CD4-positive, alpha-beta T cell treated with Interleukin-2 at 100 ng/mL for 4 hours (primary cell): Measurements from ENCODE around the gene MYLK2.

Experiments
- DNase-seq: peaks from one replicate; pipeline ENCODE4 v3.0.0-alpha.2; 2020; ENCODE audit warnings: low spot score

Gene MYLK2

GRCh38 chr20:31856516-31856915, 37.4 kb downstream of the MYLK2 start:
- no peak for DNase-seq

- no peak for DNase-seq
Measured at GRCh38 chr20:31857861-31858759, 39.0 kb downstream of the MYLK2 start.

GRCh38 chr20:31858760-31859083, 39.6 kb downstream of the MYLK2 start:
- no peak for DNase-seq

- DNase-seq = no peak
Measured at GRCh38 chr20:31859266-31859997, 40.3 kb downstream of the MYLK2 start.

- DNase-seq = no peak
Measured at GRCh38 chr20:31859998-31860380, 40.8 kb downstream of the MYLK2 start.

GRCh38 chr20:31860390-31861134, 41.4 kb downstream of the MYLK2 start:
- DNase-seq = no peak

- DNase-seq = no peak
Measured at GRCh38 chr20:31861135-31861384, 41.9 kb downstream of the MYLK2 start.

- DNase-seq = peak; percentile 66
Measured at GRCh38 chr20:31861385-31862156, 42.4 kb downstream of the MYLK2 start.

GRCh38 chr20:31862157-31862470, 43.0 kb downstream of the MYLK2 start:
- DNase-seq = no peak

GRCh38 chr20:31862506-31862905, 43.4 kb downstream of the MYLK2 start:
- no peak for DNase-seq

GRCh38 chr20:31863296-31864085, 44.3 kb downstream of the MYLK2 start:
- DNase-seq = no peak

- no peak for DNase-seq
Measured at GRCh38 chr20:31864521-31865400, 45.6 kb downstream of the MYLK2 start.

- DNase-seq = no peak
Measured at GRCh38 chr20:31866221-31866620, 47.1 kb downstream of the MYLK2 start.

GRCh38 chr20:31868853-31869672, 49.9 kb downstream of the MYLK2 start:
- DNase-seq = no peak

- no peak for DNase-seq
Measured at GRCh38 chr20:31869673-31869941, 50.5 kb downstream of the MYLK2 start.

- no peak for DNase-seq
Measured at GRCh38 chr20:31869942-31870725, 51.0 kb downstream of the MYLK2 start, which contains the start of the genes DUSP15 and TTLL9. Gene DUSP15, minus strand, starts transcription at chr20:31870527. Its CDS starts 190 bp downstream, at chr20:31870337. Gene TTLL9, plus strand, starts transcription at chr20:31870634. Its CDS starts 493 bp downstream, at chr20:31871127.

- no peak for DNase-seq
Measured at GRCh38 chr20:31870726-31871617, 51.8 kb downstream of the MYLK2 start.

- DNase-seq = no peak
Measured at GRCh38 chr20:31871618-31871954, 52.4 kb downstream of the MYLK2 start.
